BE2C (cell line): ENCODE data around the gene FCMR.

Experiments
- DNase-seq: peaks from one replicate; pipeline ENCODE4 v3.0.0-alpha.2; 2020
- H3K27me3 ChIP-seq: fragments of 250-450 bp; sonication (Bioruptor Pico); 2 replicates; pipeline ENCODE4 v1.5.1; 2020; ENCODE audit warnings: mild to moderate bottlenecking
- H3K36me3 ChIP-seq: fragments of 250-450 bp; sonication (Bioruptor Pico); 2 replicates; pipeline ENCODE4 v1.5.1; 2020; ENCODE audit warnings: mild to moderate bottlenecking
- H3K4me1 ChIP-seq: fragments of 250-450 bp; sonication (Bioruptor Pico); 2 replicates; pipeline ENCODE4 v1.5.1; 2020
- H3K4me3 ChIP-seq: 2 replicates; pipeline ENCODE4 v1.5.1; 2011; ENCODE audit warnings: low read depth, low read length
- H3K9me3 ChIP-seq: fragments of 250-450 bp; sonication (Bioruptor Pico); 2 replicates; pipeline ENCODE4 v1.5.1; 2020
- TF ChIP-seq, protein P1 (sequence below): IDR thresholded peaks from 2 replicates; pipeline ENCODE4 v1.5.1; 2012; ENCODE audit warnings: mild to moderate bottlenecking, low read depth, low read length

FCMR gene

GRCh38 chr1:206892351-206892984 lies 29.3 kb downstream of the FCMR start:
- H3K9me3 ChIP-seq = no peaks in the 10 kb centered on the region
- TF ChIP-seq, protein P1, sequence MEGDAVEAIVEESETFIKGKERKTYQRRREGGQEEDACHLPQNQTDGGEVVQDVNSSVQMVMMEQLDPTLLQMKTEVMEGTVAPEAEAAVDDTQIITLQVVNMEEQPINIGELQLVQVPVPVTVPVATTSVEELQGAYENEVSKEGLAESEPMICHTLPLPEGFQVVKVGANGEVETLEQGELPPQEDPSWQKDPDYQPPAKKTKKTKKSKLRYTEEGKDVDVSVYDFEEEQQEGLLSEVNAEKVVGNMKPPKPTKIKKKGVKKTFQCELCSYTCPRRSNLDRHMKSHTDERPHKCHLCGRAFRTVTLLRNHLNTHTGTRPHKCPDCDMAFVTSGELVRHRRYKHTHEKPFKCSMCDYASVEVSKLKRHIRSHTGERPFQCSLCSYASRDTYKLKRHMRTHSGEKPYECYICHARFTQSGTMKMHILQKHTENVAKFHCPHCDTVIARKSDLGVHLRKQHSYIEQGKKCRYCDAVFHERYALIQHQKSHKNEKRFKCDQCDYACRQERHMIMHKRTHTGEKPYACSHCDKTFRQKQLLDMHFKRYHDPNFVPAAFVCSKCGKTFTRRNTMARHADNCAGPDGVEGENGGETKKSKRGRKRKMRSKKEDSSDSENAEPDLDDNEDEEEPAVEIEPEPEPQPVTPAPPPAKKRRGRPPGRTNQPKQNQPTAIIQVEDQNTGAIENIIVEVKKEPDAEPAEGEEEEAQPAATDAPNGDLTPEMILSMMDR = no peak
- H3K36me3 ChIP-seq = no peaks in the 10 kb centered on the region
- no peak overlapping the region for H3K4me3 ChIP-seq
- H3K27me3 ChIP-seq = no peaks in the 10 kb centered on the region
- H3K4me1 ChIP-seq = peaks cover 11% of the 10 kb centered on the region
- DNase-seq = no peak

- Histone ChIP-seq H3K4me1 (peaks cover 11% of the 10 kb centered on the region), H3K9me3 (no peaks in the 10 kb centered on the region), H3K27me3 (no peaks in the 10 kb centered on the region), H3K36me3 (no peaks in the 10 kb centered on the region), H3K4me3 (no peak overlapping the region)
- DNase-seq = no peak
- TF ChIP-seq, protein P1 = no peak
Observed at GRCh38 chr1:206891412-206891811, 30.3 kb downstream of the FCMR start.

GRCh38 chr1:206890125-206891060 lies 31.3 kb downstream of the FCMR start:
- H3K4me1 ChIP-seq = peaks cover 11% of the 10 kb centered on the region
- DNase-seq = no peak

GRCh38 chr1:206887701-206888100 lies 34.0 kb downstream of the FCMR start:
- Histone ChIP-seq H3K27me3 (no peaks in the 10 kb centered on the region; the same call in 1 of the 2 replicates), H3K4me3 (no peak overlapping the region), H3K36me3 (no peaks in the 10 kb centered on the region), H3K4me1 (0 out of 2 replicates have a peak, but pooled peaks cover 6% of the 10 kb centered on the region), H3K9me3 (no peaks in the 10 kb centered on the region)
- DNase-seq = no peak
- TF ChIP-seq, protein P1 = no peak

More at GRCh38 chr1:206890125-206891060, 31.3 kb downstream of the FCMR start:
- TF ChIP-seq, protein P1 = no peak
- no peaks in the 10 kb centered on the region for H3K27me3 ChIP-seq
- no peak overlapping the region for H3K4me3 ChIP-seq
- H3K9me3 ChIP-seq = no peaks in the 10 kb centered on the region
- H3K36me3 ChIP-seq = no peaks in the 10 kb centered on the region

DNA sequence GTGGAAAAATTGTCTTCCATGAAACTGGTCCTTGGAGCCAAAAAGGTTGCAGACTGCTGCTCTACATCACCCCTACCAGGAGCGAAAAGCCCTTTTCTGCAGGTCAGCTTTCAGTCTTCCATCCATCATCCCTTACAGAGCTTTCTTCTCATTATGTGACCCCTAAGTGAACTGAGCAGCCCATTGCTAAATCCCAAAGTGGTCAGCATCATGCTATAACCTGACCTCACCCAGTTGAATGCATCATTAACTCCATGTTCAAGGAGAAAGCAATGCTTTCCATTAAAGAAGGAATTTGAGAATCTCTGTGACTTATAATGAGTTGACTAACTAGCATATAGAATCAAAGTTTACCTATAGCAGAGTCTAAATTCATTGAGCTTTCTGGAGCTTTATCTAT lies 34.9 kb downstream of the FCMR start:
- DNase-seq = no peak
- Histone ChIP-seq H3K4me3 (no peak overlapping the region), H3K9me3 (no peaks in the 10 kb centered on the region), H3K36me3 (no peaks in the 10 kb centered on the region), H3K27me3 (no peaks in the 10 kb centered on the region; the same call in 1 of the 2 replicates), H3K4me1 (0 out of 2 replicates have a peak, but pooled peaks cover 6% of the 10 kb centered on the region)
- TF ChIP-seq, protein P1 = no peak
